Vagina (tissue), 2 donors: ENCODE measurements around the gene TMEM176A.

Source experiments
- POLR2A ChIP-seq, 2 donors: fragments of 450-650 bp; IDR thresholded peaks; one replicate each; pipeline ENCODE4 v1.6.1; 2017; ENCODE audit warnings: antibody characterized with exemption in 2 of 2, mild to moderate bottlenecking in 2 of 2, moderate library complexity in 2 of 2
- POLR2AphosphoS5 ChIP-seq, 2 donors: sonication (generic); formaldehyde crosslinking; IDR thresholded peaks; one replicate each; pipeline ENCODE4 v1.9.0; 2017; ENCODE audit warnings: antibody characterized with exemption in 2 of 2, mild to moderate bottlenecking in 2 of 2, low read depth in 1 of 2; ENCODE audit not compliant: insufficient read depth in 1 of 2
- TF ChIP-seq, protein P1 (sequence below), 3 experiments: fragments of 450-650 bp in 2 of 3; fragments of 200-600 bp in 1 of 3; sonication (generic) in 1 of 3; IDR thresholded peaks; one replicate each; pipeline ENCODE4 v1.5.1; 2017 to 2019; ENCODE audit warnings: antibody characterized with exemption in 3 of 3, mild to moderate bottlenecking in 2 of 3, moderate library complexity in 2 of 3

DNA sequence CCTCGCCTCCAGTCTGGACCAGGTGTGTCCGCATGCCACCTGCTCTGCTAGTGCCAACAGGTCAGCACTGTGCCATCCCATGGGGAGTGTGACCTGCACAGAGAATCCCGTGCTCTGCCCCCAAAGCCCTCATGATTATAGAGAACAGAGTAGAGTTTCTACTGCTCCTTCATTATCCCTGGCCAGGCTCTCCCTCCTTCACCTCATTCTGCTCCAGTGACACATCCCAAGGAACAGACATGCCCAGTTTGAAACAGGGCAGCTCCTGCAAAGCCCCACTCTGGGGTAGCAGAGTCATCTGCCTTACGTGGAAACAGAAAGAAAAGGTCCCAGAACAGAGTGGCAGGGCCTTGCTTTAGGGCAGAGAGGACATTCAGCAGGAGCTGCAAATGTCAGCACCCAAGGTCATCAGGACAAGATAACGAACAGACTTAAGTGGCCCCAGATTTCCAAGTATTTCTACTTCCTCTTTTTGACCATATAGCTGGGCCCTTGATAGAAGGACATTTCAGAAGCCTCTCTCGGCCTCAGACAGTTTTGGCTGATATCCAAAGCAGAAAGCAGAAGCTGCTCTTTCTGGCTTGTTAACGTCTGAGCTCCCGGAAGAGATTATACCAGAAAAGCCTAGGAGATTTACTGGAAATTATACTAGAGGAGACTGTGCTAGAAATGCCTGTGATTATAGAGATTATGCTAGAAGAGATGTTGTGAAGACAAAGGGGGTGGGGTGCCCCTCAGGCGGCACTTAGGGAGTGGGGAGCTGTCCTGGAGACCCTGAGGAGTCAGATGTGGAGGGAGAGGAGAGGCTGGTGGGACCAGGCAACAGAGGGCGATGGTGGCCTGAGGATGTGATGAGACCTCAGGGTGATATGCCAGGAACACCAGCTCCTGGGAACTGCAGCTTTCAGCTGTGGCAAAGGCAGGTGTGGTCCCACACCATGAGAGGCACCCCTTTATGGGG is 13.0 kb upstream of the TMEM176A start:
- TF ChIP-seq, protein P1, sequence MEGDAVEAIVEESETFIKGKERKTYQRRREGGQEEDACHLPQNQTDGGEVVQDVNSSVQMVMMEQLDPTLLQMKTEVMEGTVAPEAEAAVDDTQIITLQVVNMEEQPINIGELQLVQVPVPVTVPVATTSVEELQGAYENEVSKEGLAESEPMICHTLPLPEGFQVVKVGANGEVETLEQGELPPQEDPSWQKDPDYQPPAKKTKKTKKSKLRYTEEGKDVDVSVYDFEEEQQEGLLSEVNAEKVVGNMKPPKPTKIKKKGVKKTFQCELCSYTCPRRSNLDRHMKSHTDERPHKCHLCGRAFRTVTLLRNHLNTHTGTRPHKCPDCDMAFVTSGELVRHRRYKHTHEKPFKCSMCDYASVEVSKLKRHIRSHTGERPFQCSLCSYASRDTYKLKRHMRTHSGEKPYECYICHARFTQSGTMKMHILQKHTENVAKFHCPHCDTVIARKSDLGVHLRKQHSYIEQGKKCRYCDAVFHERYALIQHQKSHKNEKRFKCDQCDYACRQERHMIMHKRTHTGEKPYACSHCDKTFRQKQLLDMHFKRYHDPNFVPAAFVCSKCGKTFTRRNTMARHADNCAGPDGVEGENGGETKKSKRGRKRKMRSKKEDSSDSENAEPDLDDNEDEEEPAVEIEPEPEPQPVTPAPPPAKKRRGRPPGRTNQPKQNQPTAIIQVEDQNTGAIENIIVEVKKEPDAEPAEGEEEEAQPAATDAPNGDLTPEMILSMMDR (IDR thresholded peaks at IDR 0.05) = no peak
- TF ChIP-seq POLR2A (IDR thresholded peaks at IDR 0.05) = no peak
- no peak for TF ChIP-seq POLR2AphosphoS5 (IDR thresholded peaks at IDR 0.05; ENCODE audit: insufficient read depth in 1 of 2, low read depth in 1 of 2)
